Vagina (tissue), 2 donors: ENCODE data around the gene GALNT16. TPM values are rescaled to one million over a fixed set of nuclear protein-coding genes. Genes with fewer than 3 reads are reported as not detected.
A peak's percentile ranks its signal among the peaks of the same experiment; 100 is the strongest.

ENCODE experiments used
- DNase-seq, 2 donors: peaks; one replicate each; pipeline ENCODE4 v3.0.0-alpha.2; 2017; ENCODE audit errors: extremely low spot score in 2 of 2
- H3K27ac ChIP-seq: fragments of 200-600 bp; sonication (generic); one replicate; pipeline ENCODE4 v1.5.1; 2019
- H3K27me3 ChIP-seq: fragments of 200-600 bp; sonication (generic); one replicate; pipeline ENCODE4 v1.5.1; 2019
- H3K36me3 ChIP-seq, 2 donors: fragments of 200-600 bp; sonication (generic); one replicate each; pipeline ENCODE4 v1.5.1; 2017 to 2019
- H3K4me1 ChIP-seq: fragments of 200-600 bp; sonication (generic); one replicate; pipeline ENCODE4 v1.5.1; 2019
- H3K4me3 ChIP-seq, 2 donors: fragments of 200-600 bp; sonication (generic); 1 replicate in 1 of 2; 2 replicates in 1 of 2; pipeline ENCODE4 v1.5.1; 2016 to 2019
- H3K9me3 ChIP-seq: fragments of 200-600 bp; sonication (generic); one replicate; pipeline ENCODE4 v1.5.1; 2019
- POLR2A ChIP-seq, 2 donors: fragments of 450-650 bp; IDR thresholded peaks; one replicate each; pipeline ENCODE4 v1.6.1; 2017; ENCODE audit warnings: antibody characterized with exemption in 2 of 2, mild to moderate bottlenecking in 2 of 2, moderate library complexity in 2 of 2
- POLR2AphosphoS5 ChIP-seq, 2 donors: sonication (generic); formaldehyde crosslinking; IDR thresholded peaks; one replicate each; pipeline ENCODE4 v1.9.0; 2017; ENCODE audit warnings: antibody characterized with exemption in 2 of 2, mild to moderate bottlenecking in 2 of 2, low read depth in 1 of 2; ENCODE audit not compliant: insufficient read depth in 1 of 2
- intact Hi-C: fragments of 100-400 bp; cut with DNase I; formaldehyde crosslinking; loops from one replicate; pipeline ENCODE4 v1.15.1; 2023
- total RNA-seq: library from RNA; depleted of rRNA; stranded (reverse); fragments of >200 nt; gene quantifications from one replicate; pipeline ENCODE4 v1.2.3, GENCODE V29; 2016
- TF ChIP-seq, protein P1 (sequence below), 3 experiments: fragments of 450-650 bp in 2 of 3; fragments of 200-600 bp in 1 of 3; sonication (generic) in 1 of 3; IDR thresholded peaks; one replicate each; pipeline ENCODE4 v1.5.1; 2017 to 2019; ENCODE audit warnings: antibody characterized with exemption in 3 of 3, mild to moderate bottlenecking in 2 of 3, moderate library complexity in 2 of 3

GALNT16 gene
- total RNA-seq, 1 donor from 2014 or later: 5.2 TPM

DNA sequence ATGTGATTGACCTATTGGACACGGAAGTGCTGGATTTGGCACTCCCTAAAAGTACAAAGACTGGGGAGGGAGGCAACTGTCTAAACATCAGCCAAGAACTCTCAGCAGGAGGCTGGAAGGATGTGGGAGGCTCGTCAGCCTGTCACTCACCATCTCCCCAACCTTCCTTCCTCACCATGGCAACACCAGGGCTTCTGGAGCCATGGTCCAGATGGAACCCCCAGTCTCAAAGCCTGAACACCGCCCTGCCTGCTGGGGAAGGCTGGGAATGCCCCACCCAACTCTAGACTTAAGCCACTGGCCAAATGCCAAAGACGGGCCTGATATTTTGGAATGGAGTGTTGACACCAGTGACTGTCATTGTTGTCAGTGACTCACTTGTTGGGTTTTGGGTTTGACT, 55.3 kb downstream of the GALNT16 start:
- H3K27ac ChIP-seq: peak overlapping the region; percentile 8
- no peaks in the 10 kb centered on the region for H3K27me3 ChIP-seq
- no peaks in the 10 kb centered on the region for H3K36me3 ChIP-seq
- no peak for DNase-seq
- H3K4me1 ChIP-seq: peaks cover 8% of the 10 kb centered on the region
- TF ChIP-seq POLR2AphosphoS5 (IDR thresholded peaks at IDR 0.05; ENCODE audit: insufficient read depth in 1 of 2, low read depth in 1 of 2): peak in 1 of 2 donors; percentile 25
- TF ChIP-seq POLR2A (IDR thresholded peaks at IDR 0.05): no peak
- no peaks in the 10 kb centered on the region for H3K9me3 ChIP-seq
- H3K4me3 ChIP-seq: no peak overlapping the region
- intact Hi-C loops: no loop called here

DNA sequence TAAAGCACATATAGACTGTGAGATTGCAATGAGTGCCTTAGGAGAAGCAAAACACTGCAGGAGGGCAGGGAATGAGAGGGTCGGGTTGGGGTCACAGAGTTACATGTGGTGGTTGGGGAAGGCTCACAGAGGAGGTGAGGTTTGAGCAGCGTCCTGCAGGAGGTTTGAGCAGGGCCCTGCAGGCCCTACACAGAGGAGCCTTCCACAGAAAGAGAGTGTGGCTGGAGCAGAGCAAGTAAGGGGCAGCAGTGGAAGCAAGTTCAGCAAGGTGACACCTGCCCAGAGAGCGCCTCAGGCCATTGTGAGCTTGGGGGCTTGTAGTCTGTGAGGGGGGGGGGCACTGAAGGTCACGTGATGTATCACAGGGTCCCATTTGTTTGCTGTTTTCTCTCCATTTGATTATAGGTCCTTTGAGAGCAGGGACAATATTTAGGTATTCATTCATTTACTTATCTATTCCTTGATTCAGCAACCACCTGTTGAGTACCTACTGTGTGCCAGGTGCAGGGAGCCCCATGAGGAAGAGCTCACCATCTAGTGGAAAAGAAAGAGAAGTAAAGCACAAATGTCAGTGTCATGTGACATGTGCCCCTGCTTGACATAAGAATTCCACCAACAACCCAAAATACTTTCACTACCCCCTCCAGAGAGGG, 56.6 kb downstream of the GALNT16 start:
- peak in 1 of 2 donors; percentile 7 for DNase-seq
- Histone ChIP-seq H3K9me3 (no peaks in the 10 kb centered on the region), H3K4me1 (peaks cover 8% of the 10 kb centered on the region), H3K27me3 (no peaks in the 10 kb centered on the region), H3K4me3 (no peak overlapping the region), H3K27ac (peak overlapping the region; percentile 55), H3K36me3 (no peaks in the 10 kb centered on the region)
- TF ChIP-seq POLR2A (IDR thresholded peaks at IDR 0.05) (no peak), POLR2AphosphoS5 (IDR thresholded peaks at IDR 0.05; ENCODE audit: insufficient read depth in 1 of 2, low read depth in 1 of 2) (no peak)
- TF ChIP-seq, protein P1, sequence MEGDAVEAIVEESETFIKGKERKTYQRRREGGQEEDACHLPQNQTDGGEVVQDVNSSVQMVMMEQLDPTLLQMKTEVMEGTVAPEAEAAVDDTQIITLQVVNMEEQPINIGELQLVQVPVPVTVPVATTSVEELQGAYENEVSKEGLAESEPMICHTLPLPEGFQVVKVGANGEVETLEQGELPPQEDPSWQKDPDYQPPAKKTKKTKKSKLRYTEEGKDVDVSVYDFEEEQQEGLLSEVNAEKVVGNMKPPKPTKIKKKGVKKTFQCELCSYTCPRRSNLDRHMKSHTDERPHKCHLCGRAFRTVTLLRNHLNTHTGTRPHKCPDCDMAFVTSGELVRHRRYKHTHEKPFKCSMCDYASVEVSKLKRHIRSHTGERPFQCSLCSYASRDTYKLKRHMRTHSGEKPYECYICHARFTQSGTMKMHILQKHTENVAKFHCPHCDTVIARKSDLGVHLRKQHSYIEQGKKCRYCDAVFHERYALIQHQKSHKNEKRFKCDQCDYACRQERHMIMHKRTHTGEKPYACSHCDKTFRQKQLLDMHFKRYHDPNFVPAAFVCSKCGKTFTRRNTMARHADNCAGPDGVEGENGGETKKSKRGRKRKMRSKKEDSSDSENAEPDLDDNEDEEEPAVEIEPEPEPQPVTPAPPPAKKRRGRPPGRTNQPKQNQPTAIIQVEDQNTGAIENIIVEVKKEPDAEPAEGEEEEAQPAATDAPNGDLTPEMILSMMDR (IDR thresholded peaks at IDR 0.05): no peak
- intact Hi-C loops: no loop called here

DNA sequence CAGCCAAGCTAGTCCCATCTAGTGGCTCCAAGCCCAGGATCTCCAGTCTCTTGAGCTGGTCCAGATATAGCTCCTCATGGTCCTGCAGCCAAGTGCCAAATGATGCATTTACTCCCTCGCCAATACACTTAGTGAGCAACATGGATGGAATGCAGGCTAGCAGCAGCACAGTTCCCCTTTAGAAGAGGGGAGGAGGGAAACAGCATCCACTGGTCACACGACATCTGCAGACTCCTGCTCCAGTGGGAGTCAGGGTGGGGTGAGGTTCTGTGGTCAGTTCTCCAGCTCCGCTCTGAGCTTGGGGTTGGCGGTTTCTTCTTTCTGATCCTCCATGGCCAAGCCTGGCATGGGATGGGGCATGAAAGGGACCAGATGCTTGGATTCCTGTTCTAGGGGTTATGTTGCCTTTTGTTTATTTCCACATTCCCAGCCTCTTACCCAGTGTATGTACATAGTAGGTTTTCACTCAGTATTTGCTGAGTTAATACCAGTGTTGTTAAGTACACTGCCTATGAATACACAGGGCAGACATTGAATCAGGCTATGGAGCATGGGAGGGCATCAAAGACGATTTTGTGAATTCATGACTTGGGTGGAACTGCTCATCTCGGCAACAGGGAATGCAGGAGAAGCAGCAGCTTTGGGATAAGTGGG, 57.3 kb downstream of the GALNT16 start:
- TF ChIP-seq, protein P1 (IDR thresholded peaks at IDR 0.05): no peak
- TF ChIP-seq POLR2A (IDR thresholded peaks at IDR 0.05): peak in 1 of 2 donors; percentile 13
- peak; percentile 70 to 87 for TF ChIP-seq POLR2AphosphoS5 (IDR thresholded peaks at IDR 0.05; ENCODE audit: insufficient read depth in 1 of 2, low read depth in 1 of 2)
- H3K9me3 ChIP-seq: no peaks in the 10 kb centered on the region
- H3K27ac ChIP-seq: peak overlapping the region; percentile 78
- peak in 1 of 2 donors; percentile 92 for DNase-seq
- peaks cover 8% of the 10 kb centered on the region for H3K4me1 ChIP-seq
- no peaks in the 10 kb centered on the region for H3K36me3 ChIP-seq
- no peak overlapping the region for H3K4me3 ChIP-seq
- H3K27me3 ChIP-seq: no peaks in the 10 kb centered on the region
- intact Hi-C loops: no loop called here

DNA sequence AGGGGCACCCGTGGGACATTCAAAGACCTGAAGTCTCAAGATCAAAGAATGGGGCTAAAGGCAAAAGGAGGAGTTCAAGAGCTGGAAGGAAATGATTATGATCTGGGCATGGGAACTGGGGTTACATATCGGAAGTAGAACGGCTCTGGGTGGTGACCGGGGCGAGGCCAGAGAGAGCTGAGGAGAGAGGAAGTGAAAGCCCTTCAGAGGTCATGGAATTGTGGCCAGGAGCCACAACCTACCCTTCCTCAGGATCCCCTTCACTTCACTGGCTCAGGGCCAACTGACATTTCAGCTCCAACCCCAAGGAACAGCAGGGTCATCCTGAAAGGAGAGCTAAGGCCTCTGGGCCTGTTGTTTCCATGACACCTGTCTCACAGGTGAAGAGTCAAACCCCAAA, 57.8 kb downstream of the GALNT16 start:
- DNase-seq: peak in 1 of 2 donors; percentile 79
- Histone ChIP-seq H3K9me3 (no peaks in the 10 kb centered on the region), H3K4me3 (no peak overlapping the region), H3K27ac (peak overlapping the region; percentile 78), H3K36me3 (no peaks in the 10 kb centered on the region), H3K27me3 (no peaks in the 10 kb centered on the region), H3K4me1 (peaks cover 8% of the 10 kb centered on the region)
- intact Hi-C loops: no loop called here
- TF ChIP-seq POLR2AphosphoS5 (IDR thresholded peaks at IDR 0.05; ENCODE audit: insufficient read depth in 1 of 2, low read depth in 1 of 2) (no peak), POLR2A (IDR thresholded peaks at IDR 0.05) (no peak)
- TF ChIP-seq, protein P1 (IDR thresholded peaks at IDR 0.05): no peak

DNA sequence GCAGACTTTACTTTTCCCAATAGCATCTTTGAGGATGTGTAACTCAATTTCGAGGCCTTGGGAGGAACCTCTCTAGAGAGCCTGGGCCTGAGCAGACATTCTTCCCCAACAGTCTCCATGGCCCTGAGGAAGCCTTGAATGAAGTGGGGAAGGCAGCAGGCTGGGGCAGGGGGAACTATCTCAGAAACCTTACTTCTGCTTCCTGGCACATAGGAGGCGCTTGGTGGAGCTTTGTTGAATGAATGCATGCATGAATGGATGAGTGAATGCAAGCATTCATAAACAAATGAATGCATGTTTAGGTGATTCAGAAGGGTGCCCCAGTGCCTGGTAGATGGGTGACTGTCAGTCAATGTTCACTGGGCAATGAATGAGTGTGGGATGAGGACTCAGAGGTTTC, 58.3 kb downstream of the GALNT16 start:
- no peaks in the 10 kb centered on the region for H3K9me3 ChIP-seq
- intact Hi-C loops: no loop called here
- peak in 1 of 2 donors; percentile 70 for DNase-seq
- TF ChIP-seq, protein P1 (IDR thresholded peaks at IDR 0.05): no peak
- TF ChIP-seq POLR2AphosphoS5 (IDR thresholded peaks at IDR 0.05; ENCODE audit: insufficient read depth in 1 of 2, low read depth in 1 of 2): no peak
- TF ChIP-seq POLR2A (IDR thresholded peaks at IDR 0.05): no peak
- peak overlapping the region; percentile 78 for H3K27ac ChIP-seq
- no peak overlapping the region for H3K4me3 ChIP-seq
- no peaks in the 10 kb centered on the region for H3K27me3 ChIP-seq
- H3K36me3 ChIP-seq: no peaks in the 10 kb centered on the region
- H3K4me1 ChIP-seq: peaks cover 8% of the 10 kb centered on the region
